Measurements from ENCODE around the gene PGC. TPM values are rescaled to one million over a fixed set of nuclear protein-coding genes. Genes with fewer than 3 reads are reported as not detected.

The PGC gene
- total RNA-seq, 1 experiment from 2014 or later: 0.63 TPM

DNA sequence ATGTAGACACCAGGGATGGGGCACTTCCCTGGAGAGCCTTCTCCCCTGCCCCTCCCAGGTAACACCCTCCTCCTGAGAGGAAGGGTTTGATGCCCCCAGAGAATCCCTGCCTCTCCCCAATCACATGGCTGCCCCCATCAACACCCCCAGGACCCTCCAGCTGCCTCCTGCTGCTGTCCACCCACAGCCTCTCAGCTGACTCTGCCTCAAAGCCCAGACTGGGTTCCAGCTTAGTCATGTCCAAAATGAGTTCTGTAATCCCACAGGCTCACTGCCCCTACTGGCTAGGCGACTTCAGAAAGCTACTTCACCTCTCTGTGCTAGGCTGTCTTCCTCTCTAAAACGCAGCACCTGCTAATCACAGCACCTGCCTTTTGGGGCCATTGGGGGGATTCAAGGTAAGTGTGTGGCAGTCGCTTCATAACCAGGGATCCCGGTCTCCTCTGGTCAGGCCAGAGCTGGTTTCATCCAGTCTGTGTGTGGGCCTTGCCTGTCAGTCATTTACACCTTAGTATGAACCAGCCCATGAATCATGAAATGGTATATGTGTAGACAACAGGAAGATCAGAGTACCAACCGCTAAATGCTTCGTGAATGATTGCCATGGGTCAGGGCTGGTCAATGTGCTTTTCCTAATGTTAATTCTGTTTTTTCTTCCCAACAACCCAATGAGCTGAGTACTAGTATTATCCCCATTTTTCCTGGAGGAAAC is 52.2 kb downstream of the PGC start:
- Mint-ChIP-seq H3K36me3 (no peaks in the 10 kb centered on the region), H3K27me3 (ENCODE audit: low read depth) (no peaks in the 10 kb centered on the region; the same call in 1 of the 2 replicates), H3K27ac (no peak overlapping the region), H3K4me3 (no peak overlapping the region), H3K4me1 (peaks cover 2% of the 10 kb centered on the region; the same call in 1 of the 2 replicates), H3K9me3 (no peaks in the 10 kb centered on the region)
- TF ChIP-seq GABPB1 (CRISPR knock-in tag; IDR thresholded peaks at IDR 0.05): no peak
- TF ChIP-seq ZNF232 (CRISPR knock-in tag; IDR thresholded peaks at IDR 0.05): no peak
- TF ChIP-seq ZNF121 (CRISPR knock-in tag; IDR thresholded peaks at IDR 0.05): no peak
- TF ChIP-seq SOX15 (CRISPR knock-in tag; IDR thresholded peaks at IDR 0.05): no peak
- no peak for TF ChIP-seq PRRX2 (CRISPR knock-in tag; IDR thresholded peaks at IDR 0.05)
- TF ChIP-seq SMAD4 (CRISPR knock-in tag; IDR thresholded peaks at IDR 0.05): no peak
- no peak for TF ChIP-seq ZNF317 (CRISPR knock-in tag; IDR thresholded peaks at IDR 0.05; ENCODE audit: borderline replicate concordance, low read depth)
- TF ChIP-seq NR2C2 (CRISPR knock-in tag; IDR thresholded peaks at IDR 0.05): no peak
- TF ChIP-seq, protein P1, sequence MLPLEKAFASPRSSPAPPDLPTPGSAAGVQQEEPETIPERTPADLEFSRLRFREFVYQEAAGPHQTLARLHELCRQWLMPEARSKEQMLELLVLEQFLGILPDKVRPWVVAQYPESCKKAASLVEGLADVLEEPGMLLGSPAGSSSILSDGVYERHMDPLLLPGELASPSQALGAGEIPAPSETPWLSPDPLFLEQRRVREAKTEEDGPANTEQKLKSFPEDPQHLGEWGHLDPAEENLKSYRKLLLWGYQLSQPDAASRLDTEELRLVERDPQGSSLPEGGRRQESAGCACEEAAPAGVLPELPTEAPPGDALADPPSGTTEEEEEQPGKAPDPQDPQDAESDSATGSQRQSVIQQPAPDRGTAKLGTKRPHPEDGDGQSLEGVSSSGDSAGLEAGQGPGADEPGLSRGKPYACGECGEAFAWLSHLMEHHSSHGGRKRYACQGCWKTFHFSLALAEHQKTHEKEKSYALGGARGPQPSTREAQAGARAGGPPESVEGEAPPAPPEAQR (CRISPR knock-in tag; IDR thresholded peaks at IDR 0.05): no peak
- no peak for TF ChIP-seq NFYB (CRISPR knock-in tag; conservative IDR thresholded peaks at IDR 0.05; ENCODE audit: low read depth)
- TF ChIP-seq, protein P2, sequence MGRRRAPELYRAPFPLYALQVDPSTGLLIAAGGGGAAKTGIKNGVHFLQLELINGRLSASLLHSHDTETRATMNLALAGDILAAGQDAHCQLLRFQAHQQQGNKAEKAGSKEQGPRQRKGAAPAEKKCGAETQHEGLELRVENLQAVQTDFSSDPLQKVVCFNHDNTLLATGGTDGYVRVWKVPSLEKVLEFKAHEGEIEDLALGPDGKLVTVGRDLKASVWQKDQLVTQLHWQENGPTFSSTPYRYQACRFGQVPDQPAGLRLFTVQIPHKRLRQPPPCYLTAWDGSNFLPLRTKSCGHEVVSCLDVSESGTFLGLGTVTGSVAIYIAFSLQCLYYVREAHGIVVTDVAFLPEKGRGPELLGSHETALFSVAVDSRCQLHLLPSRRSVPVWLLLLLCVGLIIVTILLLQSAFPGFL (CRISPR knock-in tag; IDR thresholded peaks at IDR 0.05; ENCODE audit: borderline replicate concordance): no peak
- no peak for TF ChIP-seq GTF2I (CRISPR knock-in tag; conservative IDR thresholded peaks at IDR 0.05)
- no peak; the same call in 1 of the 2 replicates for ATAC-seq
- DNase-seq (ENCODE audit: low spot score): no peak
- ChIA-PET POLR2A (interaction anchor here (1.1 kb wide), 1 partner anchor 90 kb away, joined by 5 read pairs; no protein-coding TSS in a partner anchor), CTCF (interaction anchor here (0.8 to 3.5 kb wide), 5 partner anchors 11 to 92 kb away, joined by 3 to 24 read pairs (median 6); no protein-coding TSS in a partner anchor)

DNA sequence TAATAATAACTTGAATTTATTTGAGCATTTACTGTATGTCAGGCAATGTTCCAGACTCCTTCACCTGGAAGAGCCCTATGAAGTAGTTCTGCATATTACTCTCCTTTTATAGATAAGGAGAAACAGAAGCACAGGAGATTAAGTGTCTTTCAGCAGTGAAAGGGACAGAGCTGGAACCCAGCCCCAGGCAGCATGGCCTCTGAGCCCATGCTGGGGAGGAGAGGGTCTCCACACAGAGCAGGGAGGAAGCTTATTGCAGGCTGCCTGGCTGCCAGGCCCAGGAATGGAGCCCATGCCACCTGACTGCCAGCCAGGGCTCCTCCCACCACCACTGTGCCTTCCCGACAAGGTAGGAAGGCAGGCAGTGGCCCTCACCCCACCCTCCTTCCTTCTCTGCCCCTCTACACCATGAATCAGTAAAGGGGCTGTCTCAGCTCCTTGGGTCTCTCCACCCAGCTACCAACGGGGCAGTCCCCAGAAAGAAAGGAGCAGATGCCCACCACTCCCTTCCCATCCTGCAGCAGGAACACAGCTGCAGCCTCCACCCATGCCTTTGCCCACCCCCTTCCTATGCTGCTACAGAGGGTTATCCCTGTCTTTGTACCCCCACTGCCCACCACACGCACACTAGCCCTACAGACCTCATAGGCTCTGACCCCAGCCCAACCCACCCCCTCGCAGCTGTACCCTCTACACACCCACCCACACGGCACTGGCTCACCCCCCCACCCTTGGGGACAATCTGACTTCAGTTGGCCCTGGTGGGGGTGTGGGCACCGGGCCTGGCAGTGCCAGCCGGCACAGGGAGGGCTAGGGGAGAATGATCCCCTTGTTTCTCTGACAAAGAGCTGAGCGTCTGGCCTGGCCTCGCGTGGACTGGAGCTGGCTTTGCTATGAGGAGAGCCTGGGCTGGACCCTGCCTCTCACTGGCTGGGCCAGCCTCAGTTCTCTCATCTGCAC is 53.6 kb downstream of the PGC start:
- DNase-seq (ENCODE audit: low spot score): no peak
- CTCF ChIA-PET: interaction anchor here (0.8 to 3.5 kb wide), 5 partner anchors 9 to 16 kb away, joined by 3 to 24 read pairs (median 4); no protein-coding TSS in a partner anchor
- POLR2A ChIA-PET: interaction anchor here (1.1 kb wide), 1 partner anchor 89 kb away, joined by 5 read pairs; no protein-coding TSS in a partner anchor
- Mint-ChIP-seq H3K36me3 (no peaks in the 10 kb centered on the region), H3K27me3 (ENCODE audit: low read depth) (no peaks in the 10 kb centered on the region; the same call in 1 of the 2 replicates), H3K27ac (no peak overlapping the region), H3K4me3 (no peak overlapping the region), H3K9me3 (no peaks in the 10 kb centered on the region), H3K4me1 (no peaks in the 10 kb centered on the region)
- TF ChIP-seq, protein P3, sequence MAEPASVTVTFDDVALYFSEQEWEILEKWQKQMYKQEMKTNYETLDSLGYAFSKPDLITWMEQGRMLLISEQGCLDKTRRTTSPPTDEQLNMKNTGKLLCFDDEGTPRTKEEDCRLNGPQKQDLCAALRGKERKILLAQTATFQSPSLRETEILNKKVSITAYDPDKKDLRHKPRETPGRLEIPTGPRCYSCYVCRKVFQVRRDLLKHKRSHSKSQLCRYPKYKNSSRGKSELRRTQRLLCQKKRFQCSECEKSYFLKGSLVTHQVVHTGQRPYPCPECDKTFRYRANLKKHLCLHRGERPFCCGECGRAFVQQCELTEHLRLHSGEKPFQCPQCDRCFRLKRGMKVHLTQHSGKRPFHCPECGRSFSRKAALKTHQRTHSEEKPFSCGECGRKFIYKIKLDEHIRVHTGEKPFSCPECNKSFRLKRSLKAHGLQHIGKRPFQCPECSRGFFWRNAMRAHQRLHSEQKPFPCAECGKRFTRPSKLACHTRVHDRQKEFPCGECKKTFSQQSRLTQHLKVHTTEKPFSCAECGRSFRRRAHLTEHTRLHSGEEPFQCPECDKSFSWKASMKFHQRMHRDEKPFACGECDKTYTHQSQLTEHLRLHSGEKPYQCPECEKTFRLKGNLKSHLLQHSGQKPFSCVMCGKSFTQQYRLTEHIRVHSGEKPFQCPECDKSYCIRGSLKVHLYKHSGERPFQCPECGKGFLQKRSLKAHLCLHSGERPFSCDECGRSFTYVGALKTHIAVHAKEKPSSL (CRISPR knock-in tag; conservative IDR thresholded peaks at IDR 0.05): no peak
- TF ChIP-seq HMGA2 (CRISPR knock-in tag; IDR thresholded peaks at IDR 0.05): 0 out of 2 replicates have a peak, but pooled peaks have one; percentile 7
- ATAC-seq: no peak

DNA sequence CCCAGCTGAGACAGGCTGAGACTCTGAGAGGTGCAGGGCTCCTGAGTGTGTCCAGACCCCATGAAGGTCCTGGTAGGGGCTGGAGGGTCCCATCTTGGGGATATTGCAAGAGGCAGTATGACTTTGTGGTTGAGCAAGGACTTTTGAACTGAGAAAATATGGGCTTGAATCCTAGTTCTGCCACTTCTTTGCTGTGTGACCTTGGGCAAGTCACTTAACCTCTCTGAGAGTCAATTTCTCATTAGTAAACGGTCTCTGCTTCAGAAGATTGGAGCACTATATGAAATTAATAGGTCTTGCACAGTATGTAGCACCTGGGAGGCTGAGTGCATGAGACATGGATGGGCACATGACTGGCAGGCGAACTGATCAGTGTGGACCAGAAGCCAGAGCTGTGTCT is 54.5 kb downstream of the PGC start:
- ATAC-seq: no peak
- Mint-ChIP-seq H3K4me1 (peaks cover 8% of the 10 kb centered on the region), H3K4me3 (no peak overlapping the region), H3K27ac (no peak overlapping the region), H3K36me3 (no peaks in the 10 kb centered on the region), H3K27me3 (ENCODE audit: low read depth) (no peaks in the 10 kb centered on the region; the same call in 1 of the 2 replicates), H3K9me3 (no peaks in the 10 kb centered on the region)
- DNase-seq (ENCODE audit: low spot score): no peak
- ChIA-PET POLR2A (no interaction called here), CTCF (interaction anchor here (1.0 to 3.5 kb wide), 5 partner anchors 10 to 90 kb away, joined by 3 to 24 read pairs (median 5); no protein-coding TSS in a partner anchor)
- TF ChIP-seq, protein P4, sequence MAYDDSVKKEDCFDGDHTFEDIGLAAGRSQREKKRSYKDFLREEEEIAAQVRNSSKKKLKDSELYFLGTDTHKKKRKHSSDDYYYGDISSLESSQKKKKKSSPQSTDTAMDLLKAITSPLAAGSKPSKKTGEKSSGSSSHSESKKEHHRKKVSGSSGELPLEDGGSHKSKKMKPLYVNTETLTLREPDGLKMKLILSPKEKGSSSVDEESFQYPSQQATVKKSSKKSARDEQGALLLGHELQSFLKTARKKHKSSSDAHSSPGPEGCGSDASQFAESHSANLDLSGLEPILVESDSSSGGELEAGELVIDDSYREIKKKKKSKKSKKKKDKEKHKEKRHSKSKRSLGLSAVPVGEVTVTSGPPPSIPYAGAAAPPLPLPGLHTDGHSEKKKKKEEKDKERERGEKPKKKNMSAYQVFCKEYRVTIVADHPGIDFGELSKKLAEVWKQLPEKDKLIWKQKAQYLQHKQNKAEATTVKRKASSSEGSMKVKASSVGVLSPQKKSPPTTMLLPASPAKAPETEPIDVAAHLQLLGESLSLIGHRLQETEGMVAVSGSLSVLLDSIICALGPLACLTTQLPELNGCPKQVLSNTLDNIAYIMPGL (CRISPR knock-in tag; IDR thresholded peaks at IDR 0.05): no peak
- TF ChIP-seq ZNF317 (CRISPR knock-in tag; IDR thresholded peaks at IDR 0.05; ENCODE audit: borderline replicate concordance, low read depth) (no peak), OVOL2 (CRISPR knock-in tag; IDR thresholded peaks at IDR 0.05; ENCODE audit: borderline replicate concordance) (no peak), FOXJ3 (CRISPR knock-in tag; IDR thresholded peaks at IDR 0.05; ENCODE audit: borderline replicate concordance) (no peak), ZNF671 (CRISPR knock-in tag; IDR thresholded peaks at IDR 0.05) (no peak), NFATC4 (CRISPR knock-in tag; IDR thresholded peaks at IDR 0.05) (no peak), ZNF121 (CRISPR knock-in tag; IDR thresholded peaks at IDR 0.05) (no peak)
